DLD1 (cell line): ENCODE measurements around the gene PC.
"Not testable (repeated sequence)": the region's sequence is repeated elsewhere in the genome, so short reads cannot be mapped to it uniquely, and the experiment has no call there.

Experiments used
- in situ Hi-C: cut with HindIII; loops from 2 replicates; pipeline ENCODE4 v1.10.0; 2017; ENCODE audit warnings: low sequenced_read_pairs

The PC gene

GRCh38 chr11:66958232-66958955, at the start of gene PC:
Gene PC, minus strand, starts transcription at chr11:66958383. Its CDS starts 86,224 bp downstream, at chr11:66872159.
- in situ Hi-C loops, result no loop called here

- in situ Hi-C loops, result no loop called here
Observed at GRCh38 chr11:67007126-67007525, 48.9 kb upstream of the PC start.

- in situ Hi-C loops, result no loop called here
Observed at GRCh38 chr11:67006029-67006884, 48.1 kb upstream of the PC start.

- in situ Hi-C loops, result not testable (repeated sequence)
Observed at GRCh38 chr11:67005200-67005599, 47.0 kb upstream of the PC start.

GRCh38 chr11:67002921-67003411, 44.8 kb upstream of the PC start:
- in situ Hi-C loops, result no loop called here

- in situ Hi-C loops, result no loop called here
Observed at GRCh38 chr11:67002297-67002913, 44.2 kb upstream of the PC start.

GRCh38 chr11:67001332-67001731, 43.1 kb upstream of the PC start:
- in situ Hi-C loops, result no loop called here

GRCh38 chr11:66999555-66999954, 41.4 kb upstream of the PC start:
- in situ Hi-C loops, result no loop called here

GRCh38 chr11:66996609-66997273, 38.6 kb upstream of the PC start:
- in situ Hi-C loops, result no loop called here

- in situ Hi-C loops, result no loop called here
Observed at GRCh38 chr11:66992041-66992440, 33.9 kb upstream of the PC start.

GRCh38 chr11:66989360-66989759, 31.2 kb upstream of the PC start:
- in situ Hi-C loops, result not testable (repeated sequence)

GRCh38 chr11:66988741-66989140, 30.6 kb upstream of the PC start:
- in situ Hi-C loops, result not testable (repeated sequence)

- in situ Hi-C loops, result no loop called here
Observed at GRCh38 chr11:66987924-66988637, 29.9 kb upstream of the PC start.

- in situ Hi-C loops, result no loop called here
Observed at GRCh38 chr11:66987158-66987620, 29.0 kb upstream of the PC start.

- in situ Hi-C loops, result no loop called here
Observed at GRCh38 chr11:66986178-66986545, 28.0 kb upstream of the PC start.

- in situ Hi-C loops, result no loop called here
Observed at GRCh38 chr11:66985508-66986177, 27.5 kb upstream of the PC start.

GRCh38 chr11:66983275-66983924, 25.2 kb upstream of the PC start:
- in situ Hi-C loops, result no loop called here

- in situ Hi-C loops, result no loop called here
Observed at GRCh38 chr11:66981976-66982578, 23.9 kb upstream of the PC start.
